GM12872 (cell line): ENCODE data around the gene TBC1D9B.

Experiments
- CTCF ChIP-seq: IDR thresholded peaks from 3 replicates; pipeline ENCODE4 v1.5.1; 2011; ENCODE audit warnings: low read depth, mild to moderate bottlenecking, low read length, moderate library complexity; ENCODE audit not compliant: insufficient read depth

Gene TBC1D9B

GRCh38 chr5:179875741-179876609 lies 31.7 kb downstream of the TBC1D9B start:
- no peak for TF ChIP-seq CTCF

- no peak for TF ChIP-seq CTCF
Observed at GRCh38 chr5:179874536-179875292, 33.0 kb downstream of the TBC1D9B start.

- no peak for TF ChIP-seq CTCF
Observed at GRCh38 chr5:179874136-179874535, 33.6 kb downstream of the TBC1D9B start.

GRCh38 chr5:179873588-179874110 lies 34.0 kb downstream of the TBC1D9B start:
- no peak for TF ChIP-seq CTCF

GRCh38 chr5:179872828-179873575 lies 34.7 kb downstream of the TBC1D9B start:
- TF ChIP-seq CTCF = no peak

GRCh38 chr5:179872055-179872827 lies 35.5 kb downstream of the TBC1D9B start:
- no peak for TF ChIP-seq CTCF
